Ishikawa (cell line): ENCODE data around the gene FAM107A.
A peak's percentile ranks its signal among the peaks of the same experiment; 100 is the strongest.

Source experiments
- CEBPB ChIP-seq: IDR thresholded peaks from 2 replicates; pipeline ENCODE4 v1.6.1; 2012
- CREB1 ChIP-seq: IDR thresholded peaks from 2 replicates; pipeline ENCODE4 v1.6.1; 2012; ENCODE audit warnings: low read depth
- EGR1 ChIP-seq: IDR thresholded peaks from 2 replicates; pipeline ENCODE4 v1.6.1; 2012
- EP300 ChIP-seq: IDR thresholded peaks from 2 replicates; pipeline ENCODE4 v1.6.1; 2012; ENCODE audit warnings: borderline replicate concordance
- FOXM1 ChIP-seq: IDR thresholded peaks from 2 replicates; pipeline ENCODE4 v1.6.1; 2012; ENCODE audit warnings: low read depth, borderline replicate concordance
- MAX ChIP-seq: IDR thresholded peaks from 2 replicates; pipeline ENCODE4 v1.6.1; 2012
- NFIC ChIP-seq: IDR thresholded peaks from 2 replicates; pipeline ENCODE4 v1.6.1; 2012
- RAD21 ChIP-seq: IDR thresholded peaks from 2 replicates; pipeline ENCODE4 v1.6.1; 2012; ENCODE audit warnings: low read depth
- REST ChIP-seq: IDR thresholded peaks from 2 replicates; pipeline ENCODE4 v1.6.1; 2012; ENCODE audit warnings: low read depth, mild to moderate bottlenecking
- TAF1 ChIP-seq: IDR thresholded peaks from 2 replicates; pipeline ENCODE4 v1.6.1; 2012; ENCODE audit warnings: low read depth, mild to moderate bottlenecking
- TCF12 ChIP-seq: IDR thresholded peaks from 2 replicates; pipeline ENCODE4 v1.6.1; 2012; ENCODE audit warnings: low read depth
- TEAD4 ChIP-seq: IDR thresholded peaks from 2 replicates; pipeline ENCODE4 v1.6.1; 2012
- USF1 ChIP-seq: IDR thresholded peaks from 2 replicates; pipeline ENCODE4 v1.6.1; 2012
- YY1 ChIP-seq: IDR thresholded peaks from 2 replicates; pipeline ENCODE4 v1.6.1; 2012; ENCODE audit warnings: low read depth
- ZBTB7A ChIP-seq: IDR thresholded peaks from 2 replicates; pipeline ENCODE4 v1.6.1; 2012; ENCODE audit warnings: low read depth

FAM107A gene

GRCh38 chr3:58526515-58526957, 50.7 kb downstream of the FAM107A start:
- TF ChIP-seq MAX: peak; percentile 53; the same call in 1 of the 2 replicates
- no peak; the same call in 1 of the 2 replicates for TF ChIP-seq EGR1
- 0 out of 2 replicates have a peak, but pooled peaks have one; percentile 44 for TF ChIP-seq CREB1
- TF ChIP-seq CEBPB: peak; percentile 97
- peak; percentile 69; the same call in 1 of the 2 replicates for TF ChIP-seq EP300
- no peak for TF ChIP-seq TAF1
- no peak for TF ChIP-seq USF1
- peak; percentile 67 for TF ChIP-seq TEAD4
- TF ChIP-seq YY1: peak; percentile 68; the same call in 1 of the 2 replicates
- no peak; the same call in 1 of the 2 replicates for TF ChIP-seq REST
- TF ChIP-seq FOXM1: no peak
- TF ChIP-seq NFIC: no peak
- TF ChIP-seq ZBTB7A: no peak
- peak; percentile 34; the same call in 1 of the 2 replicates for TF ChIP-seq RAD21
- TF ChIP-seq TCF12: peak; percentile 72

- TF ChIP-seq ZBTB7A (no peak), EP300 (no peak), TAF1 (no peak), EGR1 (no peak), RAD21 (no peak), YY1 (no peak), FOXM1 (no peak), CREB1 (no peak), TEAD4 (no peak), MAX (no peak)
These were observed 52.8 kb downstream of the FAM107A start for GRCh38 chr3:58524326-58524888.

GRCh38 chr3:58522759-58523425, 54.3 kb downstream of the FAM107A start:
- TF ChIP-seq EGR1: no peak
- no peak for TF ChIP-seq TEAD4
- no peak for TF ChIP-seq USF1
- no peak for TF ChIP-seq TCF12
- no peak for TF ChIP-seq NFIC
- no peak for TF ChIP-seq MAX
- TF ChIP-seq REST: no peak
- TF ChIP-seq EP300: no peak
- TF ChIP-seq ZBTB7A: no peak
- no peak for TF ChIP-seq TAF1
- TF ChIP-seq CREB1: no peak
- TF ChIP-seq CEBPB: no peak

GRCh38 chr3:58521917-58522631, 55.1 kb downstream of the FAM107A start:
- TF ChIP-seq CEBPB (peak; percentile 46; the same call in 1 of the 2 replicates), REST (peak; percentile 58; the same call in 1 of the 2 replicates), EP300 (no peak)
